Astrocyte (in vitro differentiated cells and primary cell): ENCODE results near the gene PPP1R14B. TPM values are rescaled to one million over a fixed set of nuclear protein-coding genes. Genes with fewer than 3 reads are reported as not detected.

Experiments
- DNase-seq: peaks from one replicate; pipeline ENCODE4 v3.0.0-alpha.2; 2010; ENCODE audit warnings: low read depth
- FAIRE-seq: peaks from 2 replicates; lab custom pipeline; 2011; peaks lifted over from hg19 to GRCh38; lab: Jason Lieb, UNC
- H2AFZ ChIP-seq: 2 replicates; pipeline ENCODE4 v1.6.0; 2012; ENCODE audit warnings: low read depth, low read length, inconsistent platforms
- H3K27ac ChIP-seq: 2 replicates; pipeline ENCODE4 v1.5.1; 2011; ENCODE audit warnings: low read depth, low read length, inconsistent platforms
- H3K27me3 ChIP-seq: 2 replicates; pipeline ENCODE4 v1.6.0; 2011; ENCODE audit warnings: low read length, inconsistent platforms; ENCODE audit not compliant: insufficient read depth
- H3K36me3 ChIP-seq: 2 replicates; pipeline ENCODE4 v1.5.1; 2011; ENCODE audit warnings: low read length, inconsistent platforms; ENCODE audit not compliant: insufficient read depth
- H3K4me1 ChIP-seq: 2 replicates; pipeline ENCODE4 v1.5.1; 2011; ENCODE audit warnings: low read length, inconsistent platforms; ENCODE audit not compliant: insufficient read depth
- H3K4me2 ChIP-seq: 2 replicates; pipeline ENCODE4 v1.6.0; 2012; ENCODE audit warnings: low read length, inconsistent platforms
- H3K4me3 ChIP-seq: 2 replicates; pipeline ENCODE4 v1.5.1; 2011; ENCODE audit warnings: low read depth, mild to moderate bottlenecking, low read length, inconsistent platforms; ENCODE audit not compliant: insufficient read depth
- H3K79me2 ChIP-seq: 2 replicates; pipeline ENCODE4 v1.6.0; 2012; ENCODE audit warnings: mild to moderate bottlenecking, low read length, inconsistent platforms; ENCODE audit not compliant: insufficient read depth
- H3K9ac ChIP-seq: 2 replicates; pipeline ENCODE4 v1.6.0; 2012; ENCODE audit warnings: mild to moderate bottlenecking, low read length, inconsistent platforms
- H3K9me3 ChIP-seq: 2 replicates; pipeline ENCODE4 v1.5.1; 2012; ENCODE audit warnings: low read depth, mild to moderate bottlenecking, low read length, inconsistent platforms; ENCODE audit not compliant: insufficient read depth
- H4K20me1 ChIP-seq: 2 replicates; pipeline ENCODE4 v1.6.0; 2012; ENCODE audit warnings: low read length, inconsistent platforms; ENCODE audit not compliant: insufficient read depth
- H3K27ac Mint-ChIP-seq: one replicate; pipeline ENCODE4 v1.8.0; 2021; ENCODE audit warnings: mild to moderate bottlenecking, mixed read lengths; ENCODE audit not compliant: unreplicated experiment
- H3K27me3 Mint-ChIP-seq: one replicate; pipeline ENCODE4 v1.8.0; 2021; ENCODE audit warnings: low read depth, mixed read lengths; ENCODE audit not compliant: unreplicated experiment
- H3K36me3 Mint-ChIP-seq: one replicate; pipeline ENCODE4 v1.8.0; 2021; ENCODE audit warnings: low read depth, mixed read lengths; ENCODE audit not compliant: unreplicated experiment
- H3K4me1 Mint-ChIP-seq: one replicate; pipeline ENCODE4 v1.8.0; 2021; ENCODE audit warnings: low read depth, mixed read lengths; ENCODE audit not compliant: unreplicated experiment
- H3K4me3 Mint-ChIP-seq: one replicate; pipeline ENCODE4 v1.8.0; 2021; ENCODE audit warnings: mild to moderate bottlenecking, moderate library complexity, mixed read lengths; ENCODE audit not compliant: unreplicated experiment
- H3K9me3 Mint-ChIP-seq: one replicate; pipeline ENCODE4 v1.8.0; 2021; ENCODE audit warnings: mild to moderate bottlenecking, mixed read lengths; ENCODE audit not compliant: unreplicated experiment
- EZH2 ChIP-seq: IDR thresholded peaks from 2 replicates; pipeline ENCODE4 v1.6.1; 2012; ENCODE audit warnings: mild to moderate bottlenecking, low read length, inconsistent platforms; ENCODE audit not compliant: insufficient read depth
- total RNA-seq: library from RNA; stranded (reverse); gene quantifications from 2 replicates; pipeline ENCODE4 v1.2.1, GENCODE V29; 2021
- TF ChIP-seq, protein P1 (sequence below): IDR thresholded peaks from 2 replicates; pipeline ENCODE4 v1.5.1; 2011; ENCODE audit warnings: low read depth, mild to moderate bottlenecking, inconsistent platforms, low read length, moderate library complexity; ENCODE audit not compliant: insufficient read depth

The PPP1R14B gene
- total RNA-seq, 1 donor from 2014 or later, result 370 TPM

GRCh38 chr11:64223001-64223651, 23.6 kb downstream of the PPP1R14B start:
- Mint-ChIP-seq H3K4me3 (no peak overlapping the region), H3K27ac (no peak overlapping the region), H3K9me3 (no peaks in the 10 kb centered on the region), H3K36me3 (peaks cover 4% of the 10 kb centered on the region), H3K4me1 (peaks cover 12% of the 10 kb centered on the region), H3K27me3 (no peaks in the 10 kb centered on the region)
- H3K9me3 ChIP-seq, result no peaks in the 10 kb centered on the region
- no peak overlapping the region for H3K9ac ChIP-seq
- no peaks in the 10 kb centered on the region for H3K36me3 ChIP-seq
- H3K27me3 ChIP-seq, result no peaks in the 10 kb centered on the region
- FAIRE-seq (no peak), DNase-seq (no peak)
- TF ChIP-seq, protein P1, sequence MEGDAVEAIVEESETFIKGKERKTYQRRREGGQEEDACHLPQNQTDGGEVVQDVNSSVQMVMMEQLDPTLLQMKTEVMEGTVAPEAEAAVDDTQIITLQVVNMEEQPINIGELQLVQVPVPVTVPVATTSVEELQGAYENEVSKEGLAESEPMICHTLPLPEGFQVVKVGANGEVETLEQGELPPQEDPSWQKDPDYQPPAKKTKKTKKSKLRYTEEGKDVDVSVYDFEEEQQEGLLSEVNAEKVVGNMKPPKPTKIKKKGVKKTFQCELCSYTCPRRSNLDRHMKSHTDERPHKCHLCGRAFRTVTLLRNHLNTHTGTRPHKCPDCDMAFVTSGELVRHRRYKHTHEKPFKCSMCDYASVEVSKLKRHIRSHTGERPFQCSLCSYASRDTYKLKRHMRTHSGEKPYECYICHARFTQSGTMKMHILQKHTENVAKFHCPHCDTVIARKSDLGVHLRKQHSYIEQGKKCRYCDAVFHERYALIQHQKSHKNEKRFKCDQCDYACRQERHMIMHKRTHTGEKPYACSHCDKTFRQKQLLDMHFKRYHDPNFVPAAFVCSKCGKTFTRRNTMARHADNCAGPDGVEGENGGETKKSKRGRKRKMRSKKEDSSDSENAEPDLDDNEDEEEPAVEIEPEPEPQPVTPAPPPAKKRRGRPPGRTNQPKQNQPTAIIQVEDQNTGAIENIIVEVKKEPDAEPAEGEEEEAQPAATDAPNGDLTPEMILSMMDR, result no peak
- TF ChIP-seq EZH2, result no peak
- H3K79me2 ChIP-seq, result peaks cover 25% of the 10 kb centered on the region
- H3K4me1 ChIP-seq, result peaks cover 26% of the 10 kb centered on the region
- no peak overlapping the region for H2AFZ ChIP-seq
- H4K20me1 ChIP-seq, result peaks cover 3% of the 10 kb centered on the region
- H3K4me2 ChIP-seq, result no peak overlapping the region
- H3K4me3 ChIP-seq, result no peak overlapping the region
- H3K27ac ChIP-seq, result no peak overlapping the region

- no peak overlapping the region for H3K4me3 Mint-ChIP-seq
These were observed 24.1 kb downstream of the PPP1R14B start for GRCh38 chr11:64222651-64223000.

GRCh38 chr11:64220798-64221197, 25.9 kb downstream of the PPP1R14B start:
- H3K4me2 ChIP-seq, result no peak overlapping the region
- peaks cover 8% of the 10 kb centered on the region for H3K79me2 ChIP-seq
- DNase-seq (no peak), FAIRE-seq (no peak)
- no peaks in the 10 kb centered on the region for H3K27me3 ChIP-seq
- H3K9me3 ChIP-seq, result no peaks in the 10 kb centered on the region
- no peaks in the 10 kb centered on the region for H3K9me3 Mint-ChIP-seq
- peaks cover 13% of the 10 kb centered on the region for H3K4me1 ChIP-seq
- no peak overlapping the region for H2AFZ ChIP-seq
- TF ChIP-seq EZH2, result no peak
- no peak overlapping the region for H3K4me3 Mint-ChIP-seq
- H3K27ac Mint-ChIP-seq, result no peak overlapping the region
- no peak overlapping the region for H3K4me3 ChIP-seq
- no peak overlapping the region for H3K9ac ChIP-seq
- peaks cover 8% of the 10 kb centered on the region for H3K36me3 Mint-ChIP-seq
- H3K27me3 Mint-ChIP-seq, result no peaks in the 10 kb centered on the region
- H4K20me1 ChIP-seq, result no peaks in the 10 kb centered on the region
- no peak overlapping the region for H3K27ac ChIP-seq
- peaks cover 5% of the 10 kb centered on the region for H3K4me1 Mint-ChIP-seq
- H3K36me3 ChIP-seq, result no peaks in the 10 kb centered on the region

More at GRCh38 chr11:64222651-64223000, 24.1 kb downstream of the PPP1R14B start:
- H3K27me3 Mint-ChIP-seq, result no peaks in the 10 kb centered on the region
- no peaks in the 10 kb centered on the region for H3K27me3 ChIP-seq
- peaks cover 24% of the 10 kb centered on the region for H3K79me2 ChIP-seq
- no peaks in the 10 kb centered on the region for H3K9me3 Mint-ChIP-seq
- no peak overlapping the region for H3K27ac ChIP-seq
- H3K36me3 ChIP-seq, result no peaks in the 10 kb centered on the region
- no peak for DNase-seq
- no peak for TF ChIP-seq EZH2
- TF ChIP-seq, protein P1, result no peak
- H3K9me3 ChIP-seq, result no peaks in the 10 kb centered on the region
- H3K36me3 Mint-ChIP-seq, result peaks cover 5% of the 10 kb centered on the region
- no peak overlapping the region for H3K4me3 ChIP-seq
- peaks cover 3% of the 10 kb centered on the region for H4K20me1 ChIP-seq
- H3K4me1 ChIP-seq, result peaks cover 26% of the 10 kb centered on the region
- H3K9ac ChIP-seq, result no peak overlapping the region
- no peak for FAIRE-seq
- no peak overlapping the region for H2AFZ ChIP-seq
- H3K4me2 ChIP-seq, result no peak overlapping the region
- H3K4me1 Mint-ChIP-seq, result peaks cover 11% of the 10 kb centered on the region
- H3K27ac Mint-ChIP-seq, result no peak overlapping the region
